Chondrocyte (in vitro differentiated cells): ENCODE data around the gene INHBB. TPM values are rescaled to one million over a fixed set of nuclear protein-coding genes. Genes with fewer than 3 reads are reported as not detected.

Experiments used
- DNase-seq: peaks from one replicate; pipeline ENCODE4 v3.0.0; 2021; ENCODE audit warnings: mixed read lengths, low spot score
- H3K27ac Mint-ChIP-seq: one replicate; pipeline ENCODE4 v1.8.0; 2021; ENCODE audit warnings: mild to moderate bottlenecking, moderate library complexity, mixed read lengths; ENCODE audit not compliant: unreplicated experiment
- H3K27me3 Mint-ChIP-seq: 2 replicates; pipeline ENCODE4 v1.8.0; 2021; ENCODE audit warnings: low read depth, mixed read lengths
- H3K36me3 Mint-ChIP-seq: 2 replicates; pipeline ENCODE4 v1.8.0; 2021; ENCODE audit warnings: low read depth, mixed read lengths
- H3K4me1 Mint-ChIP-seq: 2 replicates; pipeline ENCODE4 v1.8.0; 2021; ENCODE audit warnings: low read depth, mild to moderate bottlenecking, mixed read lengths
- H3K4me3 Mint-ChIP-seq: one replicate; pipeline ENCODE4 v1.8.0; 2021; ENCODE audit warnings: mild to moderate bottlenecking, moderate library complexity, mixed read lengths; ENCODE audit not compliant: unreplicated experiment
- H3K9me3 Mint-ChIP-seq: 2 replicates; pipeline ENCODE4 v1.8.0; 2021; ENCODE audit warnings: low read depth, mixed read lengths
- total RNA-seq: library from RNA; stranded (reverse); gene quantifications from 3 replicates; pipeline ENCODE4 v1.2.1, GENCODE V29; 2021
- TF ChIP-seq, protein P1 (sequence below): fragments of 200-600 bp; sonication (generic); IDR thresholded peaks from 2 replicates; pipeline ENCODE4 v1.5.0; 2021; ENCODE audit warnings: antibody characterized with exemption, mild to moderate bottlenecking, moderate library complexity

The INHBB gene
- total RNA-seq, 1 donor from 2014 or later: 1.3 TPM

DNA sequence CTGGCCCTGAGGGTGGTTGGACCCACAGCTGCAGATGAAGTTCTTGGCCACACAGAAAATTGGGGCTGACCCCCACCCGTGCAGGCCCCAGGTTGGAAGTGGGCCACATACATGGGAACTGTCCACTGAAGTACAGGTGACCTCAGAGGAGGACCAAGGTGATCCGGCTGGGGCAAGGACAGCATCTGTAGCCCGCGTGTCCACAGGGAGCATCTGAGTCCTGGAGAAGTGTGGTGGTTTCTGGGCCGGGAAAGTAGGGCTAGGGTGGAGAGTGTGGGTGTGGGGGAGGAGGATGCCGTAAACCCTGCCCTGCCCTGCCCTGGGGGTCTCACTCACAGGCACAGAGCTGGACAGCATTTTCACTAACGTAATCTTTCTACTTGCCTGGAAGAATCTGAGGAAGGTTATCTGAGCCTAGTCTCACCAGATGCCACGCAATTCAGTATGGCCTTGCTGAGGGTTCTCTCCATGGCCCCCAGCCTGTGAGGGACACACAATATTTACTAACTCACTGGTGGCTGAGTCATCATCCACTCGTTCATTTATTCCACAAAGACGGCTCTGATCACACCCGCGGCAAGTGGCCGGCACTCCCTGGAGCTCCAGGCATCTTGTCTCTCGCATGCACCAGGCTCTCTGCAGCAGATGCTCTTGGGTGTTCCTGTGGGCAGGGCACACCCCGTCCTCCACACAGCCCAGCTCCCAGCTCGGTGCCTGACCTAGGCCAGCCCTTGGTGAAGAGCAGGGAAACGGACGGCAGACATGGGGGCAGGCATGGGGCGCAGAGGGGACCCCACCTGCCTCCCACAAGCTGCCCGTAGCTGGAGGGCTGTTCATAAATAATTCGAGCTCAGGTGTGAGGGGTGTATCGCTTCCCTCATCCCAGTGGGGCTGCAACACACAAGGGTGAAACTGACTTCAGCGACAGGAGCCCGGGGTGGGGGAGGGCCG is 51.2 kb downstream of the INHBB start:
- no peaks in the 10 kb centered on the region for H3K36me3 Mint-ChIP-seq
- peaks cover 6% of the 10 kb centered on the region for H3K4me1 Mint-ChIP-seq
- TF ChIP-seq, protein P1, sequence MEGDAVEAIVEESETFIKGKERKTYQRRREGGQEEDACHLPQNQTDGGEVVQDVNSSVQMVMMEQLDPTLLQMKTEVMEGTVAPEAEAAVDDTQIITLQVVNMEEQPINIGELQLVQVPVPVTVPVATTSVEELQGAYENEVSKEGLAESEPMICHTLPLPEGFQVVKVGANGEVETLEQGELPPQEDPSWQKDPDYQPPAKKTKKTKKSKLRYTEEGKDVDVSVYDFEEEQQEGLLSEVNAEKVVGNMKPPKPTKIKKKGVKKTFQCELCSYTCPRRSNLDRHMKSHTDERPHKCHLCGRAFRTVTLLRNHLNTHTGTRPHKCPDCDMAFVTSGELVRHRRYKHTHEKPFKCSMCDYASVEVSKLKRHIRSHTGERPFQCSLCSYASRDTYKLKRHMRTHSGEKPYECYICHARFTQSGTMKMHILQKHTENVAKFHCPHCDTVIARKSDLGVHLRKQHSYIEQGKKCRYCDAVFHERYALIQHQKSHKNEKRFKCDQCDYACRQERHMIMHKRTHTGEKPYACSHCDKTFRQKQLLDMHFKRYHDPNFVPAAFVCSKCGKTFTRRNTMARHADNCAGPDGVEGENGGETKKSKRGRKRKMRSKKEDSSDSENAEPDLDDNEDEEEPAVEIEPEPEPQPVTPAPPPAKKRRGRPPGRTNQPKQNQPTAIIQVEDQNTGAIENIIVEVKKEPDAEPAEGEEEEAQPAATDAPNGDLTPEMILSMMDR: no peak
- no peak overlapping the region for H3K27ac Mint-ChIP-seq
- H3K4me3 Mint-ChIP-seq: no peak overlapping the region
- no peak for DNase-seq
- H3K27me3 Mint-ChIP-seq: peaks cover 41% of the 10 kb centered on the region
- H3K9me3 Mint-ChIP-seq: no peaks in the 10 kb centered on the region

DNA sequence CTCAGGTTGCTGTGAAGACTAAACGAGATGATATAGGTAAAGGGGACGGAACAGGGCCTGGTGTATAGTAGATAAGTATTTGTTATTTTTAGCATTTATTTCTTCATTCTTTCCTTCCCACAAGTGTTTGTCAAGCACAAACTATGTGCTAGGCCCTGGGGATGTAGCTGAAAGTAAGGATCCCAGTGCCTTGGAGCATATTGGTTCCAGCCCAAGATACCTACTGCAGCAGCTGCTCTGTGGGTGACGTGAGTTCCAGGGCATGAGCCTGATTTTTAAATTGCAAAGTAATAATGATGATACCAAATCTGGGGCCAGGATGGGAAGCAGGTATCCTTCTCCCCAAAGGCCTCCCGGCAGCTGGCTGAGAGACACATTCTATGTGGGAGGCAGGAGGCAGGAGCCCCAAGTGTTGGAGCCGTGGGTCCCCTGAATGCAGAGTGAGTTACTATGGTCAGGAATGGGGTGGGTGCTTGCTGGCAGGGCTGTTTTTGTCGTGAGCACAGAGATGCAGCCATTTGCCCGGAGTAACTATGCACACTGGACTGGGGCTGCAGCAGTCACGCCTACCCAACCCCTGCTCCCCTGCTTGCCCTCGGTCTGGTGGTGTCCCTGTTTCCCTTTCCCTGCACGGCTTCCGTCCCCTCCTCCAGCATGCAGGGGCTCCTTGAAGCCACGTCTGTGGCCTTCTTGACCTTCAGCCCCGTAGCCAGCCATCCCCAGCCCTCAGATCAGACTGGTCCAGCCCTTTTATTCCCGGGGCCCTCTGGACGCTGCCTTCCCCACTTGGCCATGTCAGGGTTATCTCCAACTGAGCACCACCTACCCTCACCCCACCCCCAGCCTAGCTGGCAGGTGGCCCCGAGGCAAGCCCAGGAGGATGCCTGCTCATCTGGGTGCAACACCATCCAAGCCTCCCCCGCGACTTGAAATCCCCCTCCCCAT is 52.4 kb downstream of the INHBB start:
- peaks cover 6% of the 10 kb centered on the region for H3K4me1 Mint-ChIP-seq
- no peak overlapping the region for H3K27ac Mint-ChIP-seq
- peaks cover 43% of the 10 kb centered on the region for H3K27me3 Mint-ChIP-seq
- no peak for DNase-seq
- TF ChIP-seq, protein P1: no peak
- H3K9me3 Mint-ChIP-seq: no peaks in the 10 kb centered on the region
- no peaks in the 10 kb centered on the region for H3K36me3 Mint-ChIP-seq
- H3K4me3 Mint-ChIP-seq: no peak overlapping the region

DNA sequence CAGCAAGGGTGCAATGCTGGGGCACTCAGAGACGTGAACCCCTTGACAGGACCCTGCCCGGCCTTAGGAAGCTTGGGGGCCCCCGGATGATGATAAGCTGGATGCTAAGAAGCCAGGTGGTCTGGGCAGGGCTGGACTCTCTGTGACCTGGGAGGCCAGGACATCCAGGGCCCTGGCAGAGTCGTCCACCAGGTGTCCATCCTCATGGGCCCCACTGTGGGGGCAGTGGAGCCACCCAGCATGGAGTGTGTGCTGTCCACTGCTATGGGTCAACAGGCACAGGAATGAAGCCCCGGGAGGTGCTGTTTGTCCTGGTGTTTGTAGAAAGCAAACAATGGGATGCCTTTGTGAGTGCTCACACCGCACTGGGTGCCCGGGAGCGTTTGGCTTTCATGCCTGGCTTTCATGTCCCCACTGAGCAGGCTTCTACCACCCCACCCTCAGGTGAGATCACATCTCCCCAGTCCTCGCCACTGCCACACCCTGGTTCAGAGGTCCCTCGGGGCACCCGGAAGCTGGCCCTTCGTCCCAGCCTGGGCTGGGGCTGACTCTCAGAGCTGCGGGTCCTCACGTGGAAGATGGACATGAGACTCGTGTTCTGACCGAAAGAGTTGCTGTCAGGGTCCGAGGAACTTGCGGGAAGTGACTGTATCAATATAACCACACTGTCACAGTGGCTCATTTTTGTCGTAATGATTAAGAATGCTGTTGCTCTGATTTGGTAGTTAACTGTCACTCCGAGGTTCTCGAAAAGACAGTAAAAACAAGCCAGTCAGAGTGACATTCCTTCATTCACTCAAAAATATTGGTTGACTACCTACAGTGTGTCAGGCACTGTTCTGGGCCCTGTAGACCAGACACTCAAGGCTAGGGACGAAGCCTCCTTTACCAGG is 53.3 kb downstream of the INHBB start:
- H3K27ac Mint-ChIP-seq: no peak overlapping the region
- peaks cover 10% of the 10 kb centered on the region for H3K4me1 Mint-ChIP-seq
- TF ChIP-seq, protein P1: no peak
- H3K9me3 Mint-ChIP-seq: no peaks in the 10 kb centered on the region
- no peaks in the 10 kb centered on the region for H3K36me3 Mint-ChIP-seq
- no peak for DNase-seq
- no peak overlapping the region for H3K4me3 Mint-ChIP-seq
- peaks cover 36% of the 10 kb centered on the region for H3K27me3 Mint-ChIP-seq

DNA sequence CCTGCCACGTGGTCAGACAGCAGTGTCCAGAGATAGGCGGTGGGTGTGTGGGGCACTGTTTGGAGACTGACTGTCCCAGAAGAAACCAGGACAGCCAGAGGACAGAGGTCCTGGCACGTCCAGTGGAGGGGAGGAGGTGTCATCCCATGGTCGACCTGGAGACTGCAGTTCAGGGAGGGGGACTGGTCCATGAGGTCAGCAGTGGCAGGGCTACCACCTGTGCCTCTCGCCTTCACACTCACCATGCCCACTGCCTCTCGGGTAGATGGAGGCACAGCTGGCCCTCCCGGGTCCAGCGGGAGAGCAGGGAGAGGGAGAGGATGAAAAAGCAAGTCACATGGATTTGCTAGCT is 53.9 kb downstream of the INHBB start:
- H3K36me3 Mint-ChIP-seq: no peaks in the 10 kb centered on the region
- no peak overlapping the region for H3K4me3 Mint-ChIP-seq
- H3K9me3 Mint-ChIP-seq: no peaks in the 10 kb centered on the region
- peaks cover 10% of the 10 kb centered on the region for H3K4me1 Mint-ChIP-seq
- H3K27me3 Mint-ChIP-seq: peaks cover 37% of the 10 kb centered on the region
- no peak overlapping the region for H3K27ac Mint-ChIP-seq
- TF ChIP-seq, protein P1: no peak
- DNase-seq: no peak
